DMS153 treated with DMSO at 0.1 percent for 48 hours (cell line): ENCODE data around the gene REG1A.

Experiments used
- DNase-seq: peaks from one replicate; lab custom pipeline; 2025; ENCODE audit not compliant: unreplicated experiment; lab: John Stamatoyannopoulos, UW

The REG1A gene, protein sequence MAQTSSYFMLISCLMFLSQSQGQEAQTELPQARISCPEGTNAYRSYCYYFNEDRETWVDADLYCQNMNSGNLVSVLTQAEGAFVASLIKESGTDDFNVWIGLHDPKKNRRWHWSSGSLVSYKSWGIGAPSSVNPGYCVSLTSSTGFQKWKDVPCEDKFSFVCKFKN

DNA sequence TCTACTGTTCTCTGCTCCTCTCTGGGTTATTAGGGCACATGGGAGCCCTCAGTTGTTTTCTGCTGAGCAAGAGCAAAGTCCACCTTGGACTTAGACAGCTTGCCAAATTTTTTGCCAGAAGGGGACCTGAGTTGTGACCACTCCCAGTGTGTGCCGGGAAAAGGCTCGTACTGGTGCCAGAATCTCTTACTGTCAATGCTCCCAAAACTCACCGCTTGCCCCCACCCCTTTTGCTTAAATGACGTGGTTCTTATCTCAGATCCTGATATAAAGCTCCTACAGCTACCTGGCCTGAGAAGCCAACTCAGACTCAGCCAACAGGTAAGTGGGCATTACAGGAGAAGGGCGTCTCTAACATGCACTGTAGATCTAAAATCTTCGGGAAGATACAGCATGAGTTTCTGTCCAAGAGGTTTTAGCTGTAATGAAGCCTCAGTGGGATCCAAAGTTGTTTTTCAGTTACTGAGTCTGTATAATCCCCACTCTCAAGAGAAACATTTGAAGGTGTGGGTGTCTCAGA is at the start of gene REG1A:
TSS of gene REG1A (plus strand) at position 295 of the 520 bp plus-strand sequence. CDS start 374 bp downstream, outside the sequence.
- DNase-seq, result no peak

DNA sequence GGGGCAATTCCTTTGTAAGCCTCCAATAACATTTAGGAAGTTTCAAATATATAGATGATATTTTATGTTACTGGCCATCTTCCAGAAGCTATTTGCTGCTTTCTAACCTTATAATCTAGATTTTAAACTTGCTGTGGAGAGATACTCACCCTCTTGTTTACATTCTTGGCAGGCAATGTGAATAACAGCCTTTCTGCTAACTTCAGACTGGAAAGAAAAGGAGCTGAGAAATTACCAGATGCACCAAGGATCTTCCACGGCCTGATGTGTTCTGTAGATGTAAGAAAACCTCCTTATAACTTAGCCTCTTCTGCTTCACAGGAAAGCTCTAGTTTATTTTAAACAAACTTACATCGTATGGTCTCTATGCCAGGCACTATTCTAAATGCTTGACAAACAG is 49.2 kb upstream of the REG1A start:
- DNase-seq, result no peak

DNA sequence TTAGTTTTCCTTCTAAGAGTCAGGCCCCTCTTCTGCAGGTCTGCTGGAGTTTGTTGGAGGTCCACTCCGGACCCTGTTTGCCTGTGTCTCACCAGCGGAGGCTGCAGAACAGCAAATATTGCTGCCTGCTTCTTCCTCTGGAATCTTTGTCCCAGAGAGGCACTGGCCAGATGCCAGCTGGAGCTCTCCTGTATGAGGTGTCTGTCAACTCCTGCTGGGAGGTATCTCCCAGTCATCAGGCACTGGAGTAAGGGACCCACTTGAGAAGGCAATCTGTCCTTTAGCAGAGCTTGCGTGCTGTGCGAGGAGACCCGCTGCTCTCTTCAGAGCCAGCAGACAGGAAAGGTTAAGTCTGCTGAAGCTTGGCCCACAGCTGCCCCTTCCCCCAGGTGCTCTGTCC is 37.3 kb upstream of the REG1A start:
- DNase-seq, result no peak

DNA sequence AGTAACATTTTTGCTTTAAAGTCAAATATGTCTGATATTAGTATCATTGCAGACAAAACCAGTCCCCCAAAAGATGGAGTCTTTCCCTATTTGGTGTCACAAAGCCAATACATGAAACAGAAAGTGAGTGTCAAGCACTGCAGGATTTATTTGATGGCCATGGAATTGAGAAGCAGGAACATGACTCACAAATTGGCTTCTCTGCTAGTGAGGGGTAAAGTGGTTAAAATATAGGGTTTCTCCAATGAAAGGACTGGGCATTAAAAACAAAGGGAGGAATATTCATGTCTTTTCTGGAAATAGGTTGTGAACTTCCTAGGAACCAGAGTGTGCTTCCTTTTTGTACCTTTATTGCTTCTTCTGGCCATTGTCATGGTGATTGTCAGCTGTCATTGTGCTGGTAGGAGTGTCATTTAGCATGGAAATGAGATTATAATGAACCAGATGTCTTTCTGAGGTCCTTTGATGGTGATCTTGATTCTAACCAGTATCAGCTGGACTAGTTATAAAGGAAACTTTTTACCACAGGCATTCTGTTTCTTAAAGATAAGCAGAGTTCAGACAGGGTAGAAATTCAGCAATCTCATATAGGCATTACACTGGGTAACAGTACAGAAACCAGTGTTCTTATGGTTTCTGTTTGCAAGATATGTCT is 36.6 kb upstream of the REG1A start:
- DNase-seq, result no peak

DNA sequence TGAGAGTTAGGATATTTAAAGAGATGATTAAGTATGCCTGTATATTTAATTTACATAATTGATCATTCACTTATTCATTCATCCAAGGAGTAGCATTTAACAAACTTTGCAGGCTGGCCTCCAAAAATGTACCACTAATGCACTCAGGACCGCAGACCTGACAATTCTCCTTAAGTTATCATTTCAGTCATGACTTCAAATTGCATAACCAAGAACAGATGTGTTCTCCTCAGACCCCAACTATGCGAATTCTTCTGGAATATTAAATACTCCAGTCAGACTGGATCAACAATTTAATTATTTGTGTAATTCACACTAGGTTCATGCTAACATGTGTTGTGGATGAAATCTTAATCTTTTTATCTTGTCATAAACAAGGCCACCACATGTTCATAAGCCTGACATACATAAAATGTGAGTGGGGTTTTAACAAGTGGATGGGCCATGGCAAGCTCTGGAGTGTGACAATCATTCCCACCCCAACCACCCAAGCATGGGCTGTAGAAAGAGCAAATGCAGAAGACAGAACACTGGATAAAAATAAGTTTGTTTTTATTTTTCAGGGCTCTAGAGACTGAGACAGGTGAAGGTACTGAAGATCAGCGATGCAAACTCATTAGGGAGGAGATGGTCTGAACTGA is 35.7 kb upstream of the REG1A start:
- no peak for DNase-seq

DNA sequence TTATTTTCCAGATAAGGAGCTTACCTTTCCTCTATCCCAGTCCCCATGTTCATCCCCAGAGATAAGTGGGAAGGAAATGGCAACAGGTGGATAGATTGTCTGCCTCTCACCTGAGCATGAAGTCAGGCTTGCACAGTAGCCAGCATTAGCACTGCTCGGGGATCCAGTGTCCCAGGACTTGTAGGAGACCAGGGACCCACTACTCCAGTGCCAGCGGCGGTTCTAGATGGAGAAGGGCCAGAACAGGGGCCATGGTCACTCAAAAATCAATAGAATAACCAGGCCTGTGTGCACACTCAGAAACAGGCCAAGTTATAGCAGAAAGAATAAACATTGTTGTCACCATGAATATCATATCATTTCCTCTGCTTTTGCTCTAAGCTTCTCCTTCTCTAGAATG is 34.9 kb upstream of the REG1A start:
- no peak for DNase-seq

DNA sequence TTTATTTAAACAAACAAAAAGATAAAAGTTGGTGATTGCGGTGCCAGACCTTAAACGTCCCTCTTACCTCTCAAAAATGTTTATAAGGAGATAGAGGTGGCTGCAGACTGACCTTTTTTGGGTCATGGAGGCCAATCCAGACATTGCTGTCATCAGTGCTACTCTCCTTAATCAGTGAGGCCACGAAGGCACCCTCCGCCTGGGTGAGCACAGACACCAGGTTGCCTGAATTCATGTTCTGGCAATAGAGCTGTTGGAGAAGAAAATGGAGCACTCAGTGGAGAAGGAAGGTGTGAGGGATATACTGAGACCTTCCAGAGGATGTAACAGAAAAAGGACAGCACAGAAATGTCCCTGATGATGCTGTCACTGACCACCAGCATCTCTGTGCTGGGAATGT is 34.0 kb upstream of the REG1A start:
- no peak for DNase-seq

DNA sequence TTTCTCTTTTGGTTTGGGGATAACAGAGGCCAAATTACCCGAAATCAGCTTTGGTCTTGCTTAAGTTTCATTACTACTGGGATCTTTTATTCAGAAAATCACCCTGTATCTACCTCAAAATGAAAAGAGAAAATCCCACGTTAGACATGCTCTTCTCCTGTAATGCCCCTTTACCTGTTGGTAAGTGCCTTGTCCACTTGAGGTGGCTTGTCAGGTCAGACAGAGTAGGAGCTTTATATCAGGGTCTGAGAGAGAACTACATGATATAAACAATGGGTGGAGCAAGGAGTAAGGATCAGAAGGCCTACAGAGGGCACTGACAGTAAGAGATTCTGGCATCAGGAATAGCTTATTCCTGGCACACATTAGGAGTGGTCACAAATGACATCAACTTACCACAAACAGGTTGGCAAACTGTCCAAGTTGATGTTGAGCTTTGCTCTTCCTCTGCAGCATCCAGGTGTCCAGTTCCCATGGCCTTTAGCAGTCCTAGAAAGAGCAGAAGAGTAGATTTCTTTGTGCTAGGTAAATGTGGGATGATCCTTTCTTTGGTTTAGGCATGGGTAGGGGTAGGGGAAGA is 32.4 kb upstream of the REG1A start, which contains the start of gene REG1B:
TSS of gene REG1B (minus strand) at position 209 of the 580 bp plus-strand sequence. CDS start 381 bp downstream, outside the sequence.
- no peak for DNase-seq

DNA sequence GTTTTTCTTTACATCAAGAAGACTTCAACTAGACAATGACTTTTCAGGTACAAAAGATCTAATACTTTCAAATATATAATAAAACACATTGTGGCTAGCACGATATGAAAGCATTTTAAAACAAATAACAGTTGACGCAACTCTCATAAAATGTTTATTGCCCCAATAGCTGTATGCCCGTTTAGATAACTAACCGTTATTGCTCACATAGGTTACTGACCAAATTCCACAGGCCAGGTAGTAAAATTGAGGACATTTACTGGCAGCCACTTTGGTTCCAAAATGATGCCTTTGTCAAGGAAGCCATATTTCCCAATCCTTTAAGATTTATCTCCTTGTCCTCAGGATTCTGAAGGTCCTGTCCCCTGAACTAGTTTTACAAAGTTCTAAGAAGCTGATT is 29.6 kb upstream of the REG1A start:
- no peak for DNase-seq

DNA sequence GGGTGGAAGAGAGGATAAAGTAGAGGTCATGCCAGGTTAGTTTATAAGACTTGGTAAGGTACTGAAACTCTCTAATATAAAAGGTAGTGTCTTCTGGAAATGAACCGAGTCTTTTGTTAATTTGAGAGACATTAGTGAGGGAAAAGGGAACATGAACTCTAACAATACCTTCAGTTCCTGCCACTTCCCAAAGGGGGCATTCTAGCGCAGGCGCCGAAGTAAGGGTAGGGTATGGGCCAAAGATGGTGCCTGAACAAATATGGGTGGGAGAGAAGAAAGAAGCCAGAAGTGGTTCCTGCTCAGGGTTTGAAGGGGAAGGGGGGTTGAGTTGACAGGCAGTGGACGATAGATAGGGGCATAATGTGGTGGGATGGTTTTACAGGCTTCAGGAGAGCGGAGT is 22.4 kb upstream of the REG1A start:
- DNase-seq, result no peak

DNA sequence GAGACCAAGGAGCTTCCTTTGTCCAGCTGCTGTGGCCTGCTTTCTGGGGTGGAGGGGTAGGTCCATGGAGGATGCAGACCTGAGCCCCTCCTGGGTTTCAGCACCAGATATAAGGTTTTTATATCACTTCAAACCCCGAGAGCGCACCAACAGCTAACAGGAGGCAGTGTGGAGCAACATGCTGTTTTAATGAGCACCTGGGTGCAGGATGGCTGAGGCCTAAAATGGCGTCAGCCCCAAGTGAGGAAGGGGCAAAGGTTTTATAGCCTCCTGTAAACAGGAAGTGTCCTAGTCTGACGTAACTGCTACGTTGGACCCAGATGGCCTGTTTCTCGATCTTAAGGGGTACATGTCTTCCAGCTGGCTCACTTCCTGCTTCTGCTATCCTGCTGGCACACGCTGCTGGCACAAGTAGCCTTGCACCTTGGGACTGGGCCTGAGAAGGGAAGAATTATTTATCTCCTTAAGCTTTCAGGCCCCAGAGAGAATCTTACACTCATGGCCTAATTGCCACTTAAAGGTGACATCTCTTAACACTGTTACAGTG is 21.1 kb upstream of the REG1A start:
- no peak for DNase-seq

DNA sequence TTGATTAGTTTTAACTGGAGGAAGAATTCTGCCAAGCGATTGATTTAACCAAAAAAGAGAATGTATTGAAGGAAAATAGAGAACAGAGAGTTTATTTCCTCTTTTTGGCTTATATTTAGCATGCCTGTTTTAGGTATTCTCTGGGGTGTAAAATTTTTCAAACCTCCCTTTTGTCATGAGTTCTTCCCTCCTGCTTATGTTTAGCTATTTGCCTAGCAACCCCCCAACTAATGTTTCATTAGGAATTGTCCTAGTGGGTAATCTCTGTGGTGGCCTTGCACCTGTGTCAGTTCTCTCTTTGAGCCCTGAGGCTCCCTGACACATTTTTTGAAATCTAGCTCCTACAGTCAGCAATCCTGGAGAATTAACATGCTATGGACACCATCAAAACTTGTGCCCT is 20.0 kb upstream of the REG1A start:
- no peak for DNase-seq

DNA sequence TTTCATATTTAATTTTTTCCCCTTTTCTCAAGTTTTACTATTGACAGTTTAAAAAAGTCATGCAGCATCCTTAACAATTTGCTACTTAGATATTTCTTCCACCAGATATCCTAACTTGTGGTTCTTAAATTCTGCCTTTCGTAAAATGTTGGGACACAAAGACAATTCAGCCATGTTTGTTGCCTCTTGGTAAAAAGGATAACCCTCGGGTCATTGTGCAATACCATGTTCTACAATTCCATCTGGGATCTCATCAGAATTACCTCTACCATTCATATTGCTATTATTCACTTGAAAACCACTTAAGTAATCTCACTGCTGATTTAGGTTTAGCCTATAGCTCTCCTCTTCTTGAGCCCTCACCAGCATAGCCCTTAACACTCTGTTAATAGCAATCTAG is 19.3 kb upstream of the REG1A start:
- DNase-seq, result no peak

DNA sequence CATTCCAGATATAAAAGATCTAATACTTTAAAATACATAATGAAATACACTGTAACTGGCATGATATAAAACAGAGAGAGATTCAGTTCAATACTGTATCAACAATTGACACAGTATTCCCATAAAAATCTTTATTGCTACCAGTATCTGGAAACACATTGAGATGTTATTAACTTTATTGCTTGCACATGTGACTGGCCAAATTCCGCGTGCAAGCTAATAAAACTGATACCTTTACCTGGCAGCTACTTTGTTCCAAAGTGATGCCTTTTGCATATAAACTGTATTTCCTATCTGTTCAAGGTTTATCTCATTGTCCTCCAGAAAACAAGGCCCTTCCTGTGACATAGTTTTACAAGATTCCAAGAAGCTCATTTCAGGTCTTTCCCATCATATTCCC is 17.1 kb upstream of the REG1A start:
- DNase-seq, result no peak

DNA sequence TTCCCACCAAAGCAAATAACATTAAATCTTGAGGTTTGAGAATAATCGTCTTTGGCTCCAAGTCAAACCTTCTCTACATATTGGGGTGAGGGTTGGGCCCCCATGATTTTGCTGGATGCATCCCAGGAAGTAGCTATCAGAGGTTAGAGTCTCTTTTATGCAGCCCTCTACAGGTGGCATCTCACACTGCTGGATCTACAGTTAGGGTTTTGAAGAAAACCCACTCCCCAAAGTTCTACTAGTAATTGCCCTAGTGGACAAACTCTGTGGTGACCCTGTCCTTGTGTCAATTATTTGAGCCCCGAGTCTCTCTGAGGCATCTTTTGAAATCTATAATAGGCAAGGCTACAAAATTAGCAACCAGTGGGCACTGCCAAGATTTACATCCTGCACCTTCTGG is 15.0 kb upstream of the REG1A start:
- DNase-seq, result no peak

DNA sequence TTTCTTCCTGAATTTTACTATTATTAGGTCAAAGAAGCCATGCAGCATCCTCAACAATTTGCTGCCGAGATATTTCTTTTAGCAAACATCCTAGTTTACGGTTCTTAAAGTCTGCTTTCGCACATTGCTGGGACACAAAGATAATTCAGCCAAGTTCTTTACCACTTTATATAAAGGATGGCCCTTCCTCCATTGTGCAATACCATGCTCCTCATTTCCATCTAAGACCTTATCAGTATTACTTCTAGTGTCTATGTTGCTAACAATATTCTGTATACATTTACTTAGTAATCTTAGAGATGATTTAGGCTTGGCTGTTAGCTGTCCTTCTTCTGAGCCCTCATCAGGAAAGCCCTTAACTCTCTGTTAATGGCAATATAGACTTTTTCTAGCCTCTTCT is 8.0 kb upstream of the REG1A start:
- DNase-seq, result no peak

DNA sequence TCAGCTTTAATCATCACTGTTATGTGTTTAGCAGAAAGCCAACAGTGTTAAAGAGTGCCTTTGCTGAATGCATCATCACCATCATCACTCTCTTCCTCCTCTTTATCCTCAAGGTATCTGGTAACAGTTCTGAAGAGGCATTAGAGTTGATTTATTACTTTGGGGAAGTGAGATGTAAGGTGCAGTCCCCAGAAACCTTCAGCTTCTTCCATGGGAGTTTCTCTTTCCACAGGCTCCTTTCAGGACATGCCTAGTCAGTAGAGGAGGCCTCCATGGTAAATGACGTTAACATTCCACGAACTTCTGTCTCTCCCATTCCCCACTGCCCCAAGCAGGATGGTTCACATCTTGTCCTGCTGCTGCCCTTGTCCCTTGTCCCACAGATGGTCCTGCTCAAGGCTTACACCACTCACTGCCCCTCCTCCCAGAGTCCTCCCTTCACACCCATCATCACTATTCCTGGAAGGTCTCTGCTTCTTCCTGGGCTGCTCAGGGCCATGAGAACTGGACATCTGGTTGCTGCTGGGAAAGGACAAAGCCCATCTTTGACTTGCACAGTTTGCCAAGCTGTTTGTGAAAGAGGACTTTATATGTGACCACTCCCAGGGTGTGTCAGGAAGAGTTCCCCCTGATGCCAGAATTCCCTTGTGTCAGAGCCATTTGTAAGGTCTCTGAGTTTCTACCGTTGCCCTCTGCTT is 5.3 kb upstream of the REG1A start:
- DNase-seq, result no peak

DNA sequence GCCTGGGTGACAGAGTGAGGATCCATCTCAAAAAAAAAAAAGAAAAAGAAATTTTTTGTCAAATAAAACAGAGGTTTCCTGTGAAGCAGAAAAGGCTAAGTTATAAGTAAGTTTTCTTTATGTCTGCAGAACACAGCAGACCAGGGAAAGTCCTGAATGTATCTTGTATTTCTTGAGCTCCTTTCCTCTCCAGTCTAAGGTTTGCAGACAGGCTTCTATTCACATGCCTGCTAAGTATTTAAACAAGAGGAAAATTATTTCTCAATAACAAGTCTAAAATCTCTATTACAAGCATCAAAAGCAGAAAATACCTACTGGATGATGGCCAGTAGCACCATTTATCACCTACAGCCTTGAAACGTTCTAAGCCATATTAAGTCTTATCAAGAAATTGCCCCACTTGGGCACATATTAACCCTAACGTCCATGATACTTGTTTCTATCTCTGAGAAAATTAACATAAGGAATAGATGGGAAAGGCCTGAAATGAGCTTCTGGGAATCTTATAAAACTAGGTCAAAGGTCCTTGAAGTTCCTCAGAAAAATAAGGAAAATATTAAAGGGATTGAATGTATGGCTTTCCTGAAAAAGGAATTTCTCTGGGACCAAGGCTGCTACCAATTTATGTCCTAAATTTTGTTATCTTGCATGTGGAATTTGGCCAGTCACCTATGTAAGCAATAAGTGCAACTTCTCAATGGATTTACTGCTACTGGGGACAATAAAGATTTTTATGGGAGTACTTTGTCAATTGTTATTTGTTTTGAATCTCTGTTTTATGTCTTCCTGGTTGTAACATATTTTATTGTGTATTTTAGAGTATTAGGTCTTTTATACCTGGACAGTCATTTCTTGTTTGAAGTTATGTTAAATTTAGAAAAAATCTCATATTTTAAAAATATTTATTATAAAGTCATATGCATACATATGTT is 3.0 kb upstream of the REG1A start:
- no peak for DNase-seq

DNA sequence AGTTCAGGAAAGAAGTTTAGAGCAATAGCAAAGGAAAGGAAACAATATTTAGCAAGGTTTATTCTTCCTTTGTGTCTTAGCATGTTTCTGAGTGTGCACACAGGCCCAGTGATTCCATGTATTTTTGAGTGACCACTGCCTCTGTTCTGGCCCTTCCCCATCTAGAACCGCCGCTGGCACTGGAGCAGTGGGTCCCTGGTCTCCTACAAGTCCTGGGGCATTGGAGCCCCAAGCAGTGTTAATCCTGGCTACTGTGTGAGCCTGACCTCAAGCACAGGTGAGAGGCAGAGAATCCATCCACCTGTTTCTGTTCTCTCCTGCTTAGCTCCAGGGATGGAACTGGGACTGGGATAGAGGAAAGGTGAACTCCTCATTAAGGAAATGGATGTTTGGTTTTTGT is 2.4 kb downstream of the REG1A start:
- no peak for DNase-seq
